Neural progenitor cell (in vitro differentiated cells): ENCODE data around the gene RNH1.

ENCODE experiments used
- CTCF ChIP-seq: fragments of 200-600 bp; sonication (generic); IDR thresholded peaks from 2 replicates; pipeline ENCODE4 v1.5.1; 2017; ENCODE audit warnings: antibody characterized with exemption, mild to moderate bottlenecking
- EZH2 ChIP-seq: fragments of 200-600 bp; sonication (generic); IDR thresholded peaks from 2 replicates; pipeline ENCODE4 v1.6.1; 2017; ENCODE audit warnings: antibody characterized with exemption, mild to moderate bottlenecking, moderate library complexity
- EZH2phosphoT487 ChIP-seq: fragments of 200-600 bp; sonication (generic); IDR thresholded peaks from 2 replicates; pipeline ENCODE4 v1.6.1; 2017; ENCODE audit warnings: antibody characterized with exemption

GRCh38 chr11:491358-491757 lies 15.7 kb downstream of the RNH1 start:
- TF ChIP-seq CTCF (no peak), EZH2phosphoT487 (no peak), EZH2 (no peak)
